Fibroblast of lung (primary cell): ENCODE measurements around the gene HRAS. TPM values are rescaled to one million over a fixed set of nuclear protein-coding genes. Genes with fewer than 3 reads are reported as not detected.
A peak's percentile ranks its signal among the peaks of the same experiment; 100 is the strongest.

Experiments used
- DNase-seq, 2 donors: peaks; one replicate each; pipeline versions ENCODE4 v3.0.0 to v3.0.0-alpha.2; 2010; ENCODE audit warnings: low read depth in 2 of 2
- H2AFZ ChIP-seq: 2 replicates; pipeline ENCODE4 v1.5.1; 2012; ENCODE audit warnings: low read length, control low read depth, inconsistent platforms
- H3K27ac ChIP-seq: 2 replicates; pipeline ENCODE4 v1.5.1; 2011; ENCODE audit warnings: low read length, control low read depth; ENCODE audit not compliant: insufficient read depth
- H3K27me3 ChIP-seq: 2 replicates; pipeline ENCODE4 v1.5.1; 2011; ENCODE audit warnings: mild to moderate bottlenecking, low read length; ENCODE audit not compliant: control insufficient read depth, insufficient read depth
- H3K36me3 ChIP-seq: 2 replicates; pipeline ENCODE4 v1.5.1; 2011; ENCODE audit warnings: low read length; ENCODE audit not compliant: control insufficient read depth, insufficient read depth
- H3K4me1 ChIP-seq: 2 replicates; pipeline ENCODE4 v1.5.1; 2011; ENCODE audit warnings: low read length; ENCODE audit not compliant: control insufficient read depth, insufficient read depth; ENCODE audit errors: extremely low read depth
- H3K4me2 ChIP-seq: 2 replicates; pipeline ENCODE4 v1.5.1; 2011; ENCODE audit warnings: low read length, control low read depth; ENCODE audit not compliant: insufficient read depth; ENCODE audit errors: extremely low read depth
- H3K4me3 ChIP-seq, 4 experiments: fragments of 200-600 bp in 1 of 4; sonication (generic) in 1 of 4; replicated peaks in 1 of 4; 2 replicates each; pipeline ENCODE4 v1.5.1; 2011 to 2016; ENCODE audit warnings: low read length in 4 of 4, low read depth in 3 of 4, mild to moderate bottlenecking in 3 of 4, control low read depth in 2 of 4, inconsistent platforms in 1 of 4, mixed read lengths in 1 of 4; ENCODE audit not compliant: insufficient read depth in 1 of 4; ENCODE audit errors: control extremely low read depth in 1 of 4
- H3K79me2 ChIP-seq: 2 replicates; pipeline ENCODE4 v1.5.1; 2012; ENCODE audit warnings: mild to moderate bottlenecking, low read length, inconsistent platforms; ENCODE audit not compliant: control insufficient read depth, insufficient read depth
- H3K9ac ChIP-seq: 2 replicates; pipeline ENCODE4 v1.5.1; 2011; ENCODE audit warnings: mild to moderate bottlenecking, low read length, control low read depth; ENCODE audit not compliant: insufficient read depth
- H3K9me3 ChIP-seq: 2 replicates; pipeline ENCODE4 v1.5.1; 2012; ENCODE audit warnings: low read depth, low read length; ENCODE audit not compliant: control insufficient read depth, insufficient read depth
- H4K20me1 ChIP-seq: 2 replicates; pipeline ENCODE4 v1.5.1; 2011; ENCODE audit warnings: low read length; ENCODE audit not compliant: control insufficient read depth, insufficient read depth; ENCODE audit errors: extremely low read depth
- CTCF ChIP-seq, 2 donors: IDR thresholded peaks in 1 of 2; conservative IDR thresholded peaks in 1 of 2; 1 replicate in 1 of 2; 2 replicates in 1 of 2; pipeline ENCODE4 v1.5.1; 2011 to 2012; ENCODE audit warnings: low read length in 2 of 2, control low read depth in 1 of 2, inconsistent platforms in 1 of 2, low read depth in 1 of 2, mild to moderate bottlenecking in 1 of 2
- EZH2 ChIP-seq: IDR thresholded peaks from 2 replicates; pipeline ENCODE4 v1.5.1; 2012; ENCODE audit warnings: low read length, control low read depth, mild to moderate bottlenecking; ENCODE audit errors: missing control alignments
- polyA plus RNA-seq, 2 donors: library from polyadenylated mRNA; depleted of rRNA in 1 of 2; stranded (reverse) in 1 of 2; unstranded in 1 of 2; fragments of >200 nt; gene quantifications; 2 replicates each; pipeline ENCODE4 v1.2.1, GENCODE V29; 2011 to 2012; ENCODE audit warnings: missing spikeins in 1 of 2
- total RNA-seq: library from RNA; depleted of rRNA; stranded (reverse); fragments of >200 nt; gene quantifications from 2 replicates; pipeline ENCODE4 v1.2.1, GENCODE V29; 2014

The HRAS gene
- total and polyA plus RNA-seq, 2 donors (not counting 1 experiment from before 2014, with no cell fraction given), result 51.7 to 58.5 TPM

- no peak for TF ChIP-seq EZH2
- no peak for TF ChIP-seq CTCF (conservative IDR thresholded peaks at IDR 0.05 in 1 of 2, IDR thresholded peaks at IDR 0.05 in 1 of 2; ENCODE audit: low read depth in 1 of 2, low read length in 2 of 2)
- Histone ChIP-seq H3K36me3 (no peaks in the 10 kb centered on the region), H4K20me1 (no peaks in the 10 kb centered on the region)
Observed at GRCh38 chr11:550746-551085, 15.3 kb upstream of the HRAS start.

GRCh38 chr11:550021-550745, 14.8 kb upstream of the HRAS start:
- Histone ChIP-seq H4K20me1 (no peaks in the 10 kb centered on the region), H3K9me3 (no peaks in the 10 kb centered on the region), H3K4me1 (no peaks in the 10 kb centered on the region), H3K9ac (no peak overlapping the region), H3K27ac (no peak overlapping the region), H3K4me3 (no peak overlapping the region), H3K36me3 (no peaks in the 10 kb centered on the region), H3K79me2 (no peaks in the 10 kb centered on the region), H2AFZ (no peak overlapping the region), H3K27me3 (peaks cover 13% of the 10 kb centered on the region), H3K4me2 (no peak overlapping the region)
- no peak for DNase-seq
- no peak for TF ChIP-seq CTCF (conservative IDR thresholded peaks at IDR 0.05 in 1 of 2, IDR thresholded peaks at IDR 0.05 in 1 of 2; ENCODE audit: low read depth in 1 of 2, low read length in 2 of 2)
- no peak for TF ChIP-seq EZH2

More at GRCh38 chr11:550746-551085, 15.3 kb upstream of the HRAS start:
- no peak for DNase-seq
- no peak overlapping the region for H2AFZ ChIP-seq
- H3K4me1 ChIP-seq, result no peaks in the 10 kb centered on the region
- no peaks in the 10 kb centered on the region for H3K9me3 ChIP-seq
- H3K27ac ChIP-seq, result no peak overlapping the region
- peaks cover 13% of the 10 kb centered on the region for H3K27me3 ChIP-seq
- no peaks in the 10 kb centered on the region for H3K79me2 ChIP-seq
- H3K9ac ChIP-seq, result no peak overlapping the region
- H3K4me3 ChIP-seq, result no peak overlapping the region
- H3K4me2 ChIP-seq, result no peak overlapping the region

GRCh38 chr11:548700-549603, 13.6 kb upstream of the HRAS start:
- Histone ChIP-seq H3K9ac (no peak overlapping the region), H4K20me1 (no peaks in the 10 kb centered on the region), H2AFZ (no peak overlapping the region), H3K9me3 (no peaks in the 10 kb centered on the region), H3K4me1 (no peaks in the 10 kb centered on the region), H3K4me2 (no peak overlapping the region), H3K4me3 (no peak overlapping the region), H3K36me3 (no peaks in the 10 kb centered on the region), H3K79me2 (no peaks in the 10 kb centered on the region), H3K27me3 (peaks cover 4% of the 10 kb centered on the region), H3K27ac (no peak overlapping the region)
- TF ChIP-seq EZH2 (no peak), CTCF (conservative IDR thresholded peaks at IDR 0.05 in 1 of 2, IDR thresholded peaks at IDR 0.05 in 1 of 2; ENCODE audit: low read depth in 1 of 2, low read length in 2 of 2) (no peak)
- DNase-seq, result peak in 1 of 2 donors; percentile 25
